ENCODE results near the gene FANCC. TPM values are rescaled to one million over a fixed set of nuclear protein-coding genes. Genes with fewer than 3 reads are reported as not detected.

The FANCC gene
- total and polyA plus RNA-seq, 2 of the 8 experiments (the other 6 are each of a cell fraction or from before 2014, with no cell fraction given), result 7.8 to 15.2 TPM

DNA sequence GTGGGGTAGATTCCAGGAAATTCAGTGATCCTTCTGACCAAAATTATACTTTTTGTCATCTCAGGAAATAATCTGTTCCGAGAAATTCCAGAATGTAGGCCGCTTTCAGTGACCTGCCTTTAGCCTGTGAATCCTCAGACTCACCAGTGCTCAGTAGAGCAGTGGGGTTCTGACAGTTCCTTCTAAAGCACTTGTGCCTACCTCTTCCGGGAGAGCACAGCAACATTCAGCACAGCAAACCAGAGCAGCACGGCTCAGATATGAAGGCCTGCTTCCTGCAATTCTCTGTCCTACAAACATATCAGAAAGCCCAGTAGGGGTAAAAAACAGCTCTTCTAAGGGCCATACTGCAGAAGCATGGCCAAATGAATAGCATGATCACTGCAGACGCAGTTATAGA lies 15.0 kb downstream of the FANCC start (continued):
- TF ChIP-seq, protein P1, sequence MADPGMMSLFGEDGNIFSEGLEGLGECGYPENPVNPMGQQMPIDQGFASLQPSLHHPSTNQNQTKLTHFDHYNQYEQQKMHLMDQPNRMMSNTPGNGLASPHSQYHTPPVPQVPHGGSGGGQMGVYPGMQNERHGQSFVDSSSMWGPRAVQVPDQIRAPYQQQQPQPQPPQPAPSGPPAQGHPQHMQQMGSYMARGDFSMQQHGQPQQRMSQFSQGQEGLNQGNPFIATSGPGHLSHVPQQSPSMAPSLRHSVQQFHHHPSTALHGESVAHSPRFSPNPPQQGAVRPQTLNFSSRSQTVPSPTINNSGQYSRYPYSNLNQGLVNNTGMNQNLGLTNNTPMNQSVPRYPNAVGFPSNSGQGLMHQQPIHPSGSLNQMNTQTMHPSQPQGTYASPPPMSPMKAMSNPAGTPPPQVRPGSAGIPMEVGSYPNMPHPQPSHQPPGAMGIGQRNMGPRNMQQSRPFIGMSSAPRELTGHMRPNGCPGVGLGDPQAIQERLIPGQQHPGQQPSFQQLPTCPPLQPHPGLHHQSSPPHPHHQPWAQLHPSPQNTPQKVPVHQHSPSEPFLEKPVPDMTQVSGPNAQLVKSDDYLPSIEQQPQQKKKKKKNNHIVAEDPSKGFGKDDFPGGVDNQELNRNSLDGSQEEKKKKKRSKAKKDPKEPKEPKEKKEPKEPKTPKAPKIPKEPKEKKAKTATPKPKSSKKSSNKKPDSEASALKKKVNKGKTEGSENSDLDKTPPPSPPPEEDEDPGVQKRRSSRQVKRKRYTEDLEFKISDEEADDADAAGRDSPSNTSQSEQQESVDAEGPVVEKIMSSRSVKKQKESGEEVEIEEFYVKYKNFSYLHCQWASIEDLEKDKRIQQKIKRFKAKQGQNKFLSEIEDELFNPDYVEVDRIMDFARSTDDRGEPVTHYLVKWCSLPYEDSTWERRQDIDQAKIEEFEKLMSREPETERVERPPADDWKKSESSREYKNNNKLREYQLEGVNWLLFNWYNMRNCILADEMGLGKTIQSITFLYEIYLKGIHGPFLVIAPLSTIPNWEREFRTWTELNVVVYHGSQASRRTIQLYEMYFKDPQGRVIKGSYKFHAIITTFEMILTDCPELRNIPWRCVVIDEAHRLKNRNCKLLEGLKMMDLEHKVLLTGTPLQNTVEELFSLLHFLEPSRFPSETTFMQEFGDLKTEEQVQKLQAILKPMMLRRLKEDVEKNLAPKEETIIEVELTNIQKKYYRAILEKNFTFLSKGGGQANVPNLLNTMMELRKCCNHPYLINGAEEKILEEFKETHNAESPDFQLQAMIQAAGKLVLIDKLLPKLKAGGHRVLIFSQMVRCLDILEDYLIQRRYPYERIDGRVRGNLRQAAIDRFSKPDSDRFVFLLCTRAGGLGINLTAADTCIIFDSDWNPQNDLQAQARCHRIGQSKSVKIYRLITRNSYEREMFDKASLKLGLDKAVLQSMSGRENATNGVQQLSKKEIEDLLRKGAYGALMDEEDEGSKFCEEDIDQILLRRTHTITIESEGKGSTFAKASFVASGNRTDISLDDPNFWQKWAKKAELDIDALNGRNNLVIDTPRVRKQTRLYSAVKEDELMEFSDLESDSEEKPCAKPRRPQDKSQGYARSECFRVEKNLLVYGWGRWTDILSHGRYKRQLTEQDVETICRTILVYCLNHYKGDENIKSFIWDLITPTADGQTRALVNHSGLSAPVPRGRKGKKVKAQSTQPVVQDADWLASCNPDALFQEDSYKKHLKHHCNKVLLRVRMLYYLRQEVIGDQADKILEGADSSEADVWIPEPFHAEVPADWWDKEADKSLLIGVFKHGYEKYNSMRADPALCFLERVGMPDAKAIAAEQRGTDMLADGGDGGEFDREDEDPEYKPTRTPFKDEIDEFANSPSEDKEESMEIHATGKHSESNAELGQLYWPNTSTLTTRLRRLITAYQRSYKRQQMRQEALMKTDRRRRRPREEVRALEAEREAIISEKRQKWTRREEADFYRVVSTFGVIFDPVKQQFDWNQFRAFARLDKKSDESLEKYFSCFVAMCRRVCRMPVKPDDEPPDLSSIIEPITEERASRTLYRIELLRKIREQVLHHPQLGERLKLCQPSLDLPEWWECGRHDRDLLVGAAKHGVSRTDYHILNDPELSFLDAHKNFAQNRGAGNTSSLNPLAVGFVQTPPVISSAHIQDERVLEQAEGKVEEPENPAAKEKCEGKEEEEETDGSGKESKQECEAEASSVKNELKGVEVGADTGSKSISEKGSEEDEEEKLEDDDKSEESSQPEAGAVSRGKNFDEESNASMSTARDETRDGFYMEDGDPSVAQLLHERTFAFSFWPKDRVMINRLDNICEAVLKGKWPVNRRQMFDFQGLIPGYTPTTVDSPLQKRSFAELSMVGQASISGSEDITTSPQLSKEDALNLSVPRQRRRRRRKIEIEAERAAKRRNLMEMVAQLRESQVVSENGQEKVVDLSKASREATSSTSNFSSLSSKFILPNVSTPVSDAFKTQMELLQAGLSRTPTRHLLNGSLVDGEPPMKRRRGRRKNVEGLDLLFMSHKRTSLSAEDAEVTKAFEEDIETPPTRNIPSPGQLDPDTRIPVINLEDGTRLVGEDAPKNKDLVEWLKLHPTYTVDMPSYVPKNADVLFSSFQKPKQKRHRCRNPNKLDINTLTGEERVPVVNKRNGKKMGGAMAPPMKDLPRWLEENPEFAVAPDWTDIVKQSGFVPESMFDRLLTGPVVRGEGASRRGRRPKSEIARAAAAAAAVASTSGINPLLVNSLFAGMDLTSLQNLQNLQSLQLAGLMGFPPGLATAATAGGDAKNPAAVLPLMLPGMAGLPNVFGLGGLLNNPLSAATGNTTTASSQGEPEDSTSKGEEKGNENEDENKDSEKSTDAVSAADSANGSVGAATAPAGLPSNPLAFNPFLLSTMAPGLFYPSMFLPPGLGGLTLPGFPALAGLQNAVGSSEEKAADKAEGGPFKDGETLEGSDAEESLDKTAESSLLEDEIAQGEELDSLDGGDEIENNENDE (IDR thresholded peaks at IDR 0.05; ENCODE audit: insufficient replicate concordance, low read length), result no peak
- TF ChIP-seq SRF (IDR thresholded peaks at IDR 0.05; ENCODE audit: low read depth, low read length), result no peak
- no peak for TF ChIP-seq RNF2 (IDR thresholded peaks at IDR 0.05; ENCODE audit: borderline replicate concordance, low read depth, low read length, missing control alignments, poor library complexity, severe bottlenecking)
- no peak for TF ChIP-seq GTF2F1 (IDR thresholded peaks at IDR 0.05; ENCODE audit: borderline replicate concordance, low read depth, low read length)
- no peak for TF ChIP-seq CHD2 (IDR thresholded peaks at IDR 0.05; ENCODE audit: low read length)
- no peak for TF ChIP-seq NRF1 (IDR thresholded peaks at IDR 0.05; ENCODE audit: low read depth, low read length)
- TF ChIP-seq KDM4A (IDR thresholded peaks at IDR 0.05; ENCODE audit: low read depth, low read length, severe bottlenecking), result no peak
- TF ChIP-seq PHF8 (conservative IDR thresholded peaks at IDR 0.05; ENCODE audit: low read depth, low read length), result no peak
- no peak for TF ChIP-seq SIRT6 (IDR thresholded peaks at IDR 0.05; ENCODE audit: low read length)
- TF ChIP-seq RXRA (IDR thresholded peaks at IDR 0.05; ENCODE audit: insufficient read depth, low read depth, low read length), result no peak
